H1 (cell line): ENCODE measurements around the gene CMSS1. TPM values are rescaled to one million over a fixed set of nuclear protein-coding genes. Genes with fewer than 3 reads are reported as not detected.

Experiments used
- CTCF ChIA-PET: fragments of 300-600 bp; sonication (Branson Sonifier 250); formaldehyde crosslinking; loops from one replicate; lab custom pipeline; 2021; ENCODE audit not compliant: partially characterized antibody; lab: Charles Lee
- POLR2A ChIA-PET: fragments of 300-600 bp; sonication (Branson Sonifier 250); formaldehyde crosslinking; loops from one replicate; lab custom pipeline; 2021; ENCODE audit warnings: inconsistent platforms; ENCODE audit not compliant: partially characterized antibody; lab: Charles Lee
- DNase-seq, 2 experiments: peaks; one replicate each; pipeline versions ENCODE4 v3.0.0 to v3.0.0-alpha.2; 2010 to 2022; ENCODE audit warnings: low spot score in 2 of 2, low read depth in 1 of 2, mixed read lengths in 1 of 2
- FAIRE-seq: peaks from 2 replicates; lab custom pipeline; 2011; peaks lifted over from hg19 to GRCh38; lab: Jason Lieb, UNC
- H2AFZ ChIP-seq: 2 replicates; pipeline ENCODE4 v1.8.1; 2012; ENCODE audit warnings: low read length, inconsistent platforms
- H2AK5ac ChIP-seq: 2 replicates; pipeline ENCODE4 v1.6.1; 2013; ENCODE audit warnings: low read depth, low read length
- H2BK120ac ChIP-seq: replicated peaks from 2 replicates; pipeline ENCODE3; 2013; ENCODE audit warnings: low read depth, low read length, inconsistent platforms
- H2BK12ac ChIP-seq: 2 replicates; pipeline ENCODE4 v1.6.1; 2013; ENCODE audit warnings: low read depth, low read length
- H2BK15ac ChIP-seq: 2 replicates; pipeline ENCODE4 v1.6.1; 2013; ENCODE audit warnings: low read length
- H2BK20ac ChIP-seq: 2 replicates; pipeline ENCODE4 v1.6.1; 2013; ENCODE audit warnings: low read length
- H2BK5ac ChIP-seq: 2 replicates; pipeline ENCODE4 v1.6.1; 2013; ENCODE audit warnings: low read depth, low read length
- H3K14ac ChIP-seq: 2 replicates; pipeline ENCODE4 v1.6.1; 2013; ENCODE audit warnings: inconsistent platforms; ENCODE audit not compliant: insufficient read length
- H3K18ac ChIP-seq: 2 replicates; pipeline ENCODE4 v1.6.1; 2013; ENCODE audit warnings: low read length; ENCODE audit errors: extremely low read depth
- H3K23ac ChIP-seq: 2 replicates; pipeline ENCODE4 v1.6.1; 2013; ENCODE audit warnings: inconsistent platforms; ENCODE audit not compliant: insufficient read length
- H3K23me2 ChIP-seq: 2 replicates; pipeline ENCODE4 v1.6.1; 2013; ENCODE audit warnings: low read depth, low read length
- H3K27ac ChIP-seq: 2 replicates; pipeline ENCODE4 v1.6.1; 2011; ENCODE audit warnings: low read depth, low read length, inconsistent platforms
- H3K27me3 ChIP-seq, 4 experiments: replicated peaks in 1 of 4; 1 replicate in 1 of 4; 2 replicates in 3 of 4; pipeline versions ENCODE4 v1.6.1 to v1.8.1; 2011 to 2013; ENCODE audit warnings: low read length in 3 of 4, mild to moderate bottlenecking in 3 of 4, inconsistent platforms in 2 of 4, mixed read lengths in 2 of 4, moderate library complexity in 1 of 4; ENCODE audit not compliant: control insufficient read depth in 3 of 4, insufficient read depth in 3 of 4; ENCODE audit errors: extremely low read depth in 1 of 4
- H3K36me3 ChIP-seq, 4 experiments: 2 replicates each; pipeline versions ENCODE4 v1.6.1 to v1.8.1; 2011 to 2013; ENCODE audit warnings: mild to moderate bottlenecking in 4 of 4, low read length in 3 of 4, moderate library complexity in 2 of 4, control low read depth in 1 of 4, inconsistent platforms in 1 of 4; ENCODE audit not compliant: insufficient read depth in 4 of 4, control insufficient read depth in 2 of 4
- H3K4ac ChIP-seq: replicated peaks from 2 replicates; pipeline ENCODE3; 2013; ENCODE audit warnings: low read length, low read depth, mixed read lengths, inconsistent platforms; ENCODE audit not compliant: insufficient read length
- H3K4me1 ChIP-seq, 4 experiments: replicated peaks in 1 of 4; 1 replicate in 1 of 4; 2 replicates in 3 of 4; pipeline versions ENCODE4 v1.6.1 to v1.8.1; 2011 to 2013; ENCODE audit warnings: low read length in 3 of 4, inconsistent platforms in 2 of 4, mixed read lengths in 1 of 4; ENCODE audit not compliant: insufficient read depth in 4 of 4, control insufficient read depth in 3 of 4
- H3K4me2 ChIP-seq, 2 experiments: 2 replicates each; pipeline versions ENCODE4 v1.6.1 to v1.8.1; 2011 to 2013; ENCODE audit warnings: low read depth in 2 of 2, low read length in 2 of 2, control low read depth in 1 of 2, inconsistent platforms in 1 of 2, mild to moderate bottlenecking in 1 of 2; ENCODE audit not compliant: insufficient read depth in 1 of 2
- H3K4me3 ChIP-seq, 4 experiments: fragments of 200-600, 300-600 bp in 1 of 4; sonication (generic), shearing (Covaris generic), sonication (Bioruptor Twin) in 1 of 4; 2 replicates each; pipeline versions ENCODE4 v1.5.1 to v1.8.1; 2011 to 2016; ENCODE audit warnings: low read length in 4 of 4, low read depth in 3 of 4, control low read depth in 2 of 4, inconsistent platforms in 2 of 4, mild to moderate bottlenecking in 2 of 4, mixed read lengths in 1 of 4, moderate library complexity in 1 of 4; ENCODE audit not compliant: insufficient read depth in 2 of 4; ENCODE audit errors: extremely low read depth in 1 of 4
- H3K56ac ChIP-seq: replicated peaks from 2 replicates; pipeline ENCODE3; 2013; ENCODE audit warnings: low read depth, mild to moderate bottlenecking, mixed read lengths, low read length, inconsistent platforms; ENCODE audit not compliant: insufficient read length
- H3K79me1 ChIP-seq: 2 replicates; pipeline ENCODE4 v1.6.1; 2013; ENCODE audit warnings: low read depth, low read length, control low read depth
- H3K79me2 ChIP-seq, 2 experiments: 2 replicates each; pipeline versions ENCODE4 v1.6.1 to v1.8.1; 2012 to 2013; ENCODE audit warnings: low read length in 2 of 2, mild to moderate bottlenecking in 2 of 2, inconsistent platforms in 1 of 2; ENCODE audit not compliant: insufficient read depth in 2 of 2, control insufficient read depth in 1 of 2
- H3K9ac ChIP-seq, 4 experiments: replicated peaks in 1 of 4; 1 replicate in 1 of 4; 2 replicates in 3 of 4; pipeline versions ENCODE4 v1.6.1 to v1.8.1; 2011 to 2013; ENCODE audit warnings: low read depth in 3 of 4, low read length in 3 of 4, control low read depth in 2 of 4, mild to moderate bottlenecking in 2 of 4, moderate library complexity in 2 of 4, inconsistent platforms in 1 of 4; ENCODE audit errors: extremely low read depth in 1 of 4
- H3K9me3 ChIP-seq, 2 experiments: 2 replicates each; pipeline versions ENCODE4 v1.6.1 to v1.8.1; 2012 to 2013; ENCODE audit warnings: mild to moderate bottlenecking in 2 of 2, moderate library complexity in 2 of 2, control low read depth in 1 of 2, inconsistent platforms in 1 of 2, low read depth in 1 of 2, low read length in 1 of 2, mixed read lengths in 1 of 2; ENCODE audit not compliant: insufficient read depth in 2 of 2
- H4K20me1 ChIP-seq, 2 experiments: replicated peaks in 1 of 2; 2 replicates each; pipeline versions ENCODE3 to v1.8.1; 2011 to 2013; ENCODE audit warnings: inconsistent platforms in 2 of 2, low read length in 2 of 2, mild to moderate bottlenecking in 1 of 2; ENCODE audit not compliant: insufficient read depth in 2 of 2, control insufficient read depth in 1 of 2
- H4K5ac ChIP-seq: 2 replicates; pipeline ENCODE4 v1.6.1; 2013; ENCODE audit warnings: low read length, low read depth, mixed read lengths, inconsistent platforms; ENCODE audit not compliant: insufficient read length
- H4K8ac ChIP-seq: 2 replicates; pipeline ENCODE4 v1.8.0; 2013; ENCODE audit warnings: mild to moderate bottlenecking, moderate library complexity, low read length, inconsistent platforms; ENCODE audit not compliant: insufficient read depth; ENCODE audit errors: extremely low read depth
- H4K91ac ChIP-seq: replicated peaks from 2 replicates; pipeline ENCODE3; 2013; ENCODE audit warnings: low read length, mixed read lengths, inconsistent platforms; ENCODE audit not compliant: insufficient read length
- BRCA1 ChIP-seq: IDR thresholded peaks from 2 replicates; pipeline ENCODE4 v1.6.1; 2012; ENCODE audit warnings: low read depth, low read length, improper control_type of control experiment
- CREB1 ChIP-seq: IDR thresholded peaks from 2 replicates; pipeline ENCODE4 v1.6.1; 2012; ENCODE audit warnings: inconsistent platforms
- GTF2F1 ChIP-seq: IDR thresholded peaks from 2 replicates; pipeline ENCODE4 v1.6.1; 2012; ENCODE audit warnings: low read depth, low read length, improper control_type of control experiment, borderline replicate concordance
- KDM1A ChIP-seq: fragments of 200-600, 300-600 bp; sonication (generic); IDR thresholded peaks from 2 replicates; pipeline ENCODE4 v1.7.1; 2016; ENCODE audit warnings: mild to moderate bottlenecking, low read length, borderline replicate concordance
- KDM5A ChIP-seq: fragments of 200-600 bp; IDR thresholded peaks from 2 replicates; pipeline ENCODE4 v1.7.1; 2012; ENCODE audit warnings: mild to moderate bottlenecking, low read length, inconsistent platforms, mixed read lengths
- SIN3A ChIP-seq, 2 experiments: IDR thresholded peaks in 1 of 2; conservative IDR thresholded peaks in 1 of 2; 2 replicates each; pipeline ENCODE4 v1.6.1; 2011 to 2012; ENCODE audit warnings: low read length in 2 of 2, improper control_type of control experiment in 1 of 2, low read depth in 1 of 2, mild to moderate bottlenecking in 1 of 2
- SIRT6 ChIP-seq: IDR thresholded peaks from one replicate; pipeline ENCODE4 v1.7.1; 2012; ENCODE audit warnings: low read length, inconsistent platforms
- SIX5 ChIP-seq: IDR thresholded peaks from 2 replicates; pipeline ENCODE4 v1.6.1; 2011; ENCODE audit warnings: mild to moderate bottlenecking, low read depth, low read length
- TCF12 ChIP-seq: IDR thresholded peaks from 2 replicates; pipeline ENCODE4 v1.6.1; 2011; ENCODE audit warnings: low read depth, mild to moderate bottlenecking, low read length
- TEAD4 ChIP-seq: IDR thresholded peaks from 2 replicates; pipeline ENCODE4 v1.6.1; 2012; ENCODE audit warnings: low read depth, low read length, inconsistent platforms, mixed read lengths
- WGBS, 2 experiments: shearing (Covaris generic) in 1 of 2; methylation state at CpG; one replicate each; pipeline versions ENCODE4 v1.1.6 to v1.1.7; 2013 to 2015; ENCODE audit warnings: low lambda C conversion rate in 2 of 2, mixed read lengths in 2 of 2, inconsistent platforms in 1 of 2, low coverage in 1 of 2, missing lambda C conversion rate in 1 of 2; ENCODE audit not compliant: insufficient replicate concordance in 2 of 2, insufficient coverage in 1 of 2, insufficient read length in 1 of 2; ENCODE audit errors: extremely low coverage in 1 of 2, missing lambda C conversion rate in 1 of 2; 5-methylcytosine and 5-hydroxymethylcytosine counted together
- polyA plus RNA-seq, 7 experiments: library from polyadenylated mRNA; depleted of rRNA in 3 of 7; stranded (reverse) in 5 of 7; unstranded in 2 of 7; fragments of >200 nt in 5 of 7; fragments of 200-250 nt in 2 of 7; gene quantifications; 1 replicate in 5 of 7; 2 replicates in 1 of 7; 4 replicates in 1 of 7; pipeline versions ENCODE4 v1.2.1 to v1.2.3, GENCODE V29; 2011 to 2013; ENCODE audit warnings: missing spikeins in 2 of 7, mixed read lengths in 2 of 7
- total RNA-seq: library from RNA; stranded (reverse); fragmentation: NEBNext Ultra II Directional; extraction: Animal tissue kit (Norgen Biotek cat#: 25700); gene quantifications from 2 replicates; pipeline ENCODE4 v1.2.1, GENCODE V29; 2021

The CMSS1 gene
- total and polyA plus RNA-seq, 2 of the 8 experiments (the other 6 are each of a cell fraction or from before 2014, with no cell fraction given), result 15.2 to 75.1 TPM

DNA sequence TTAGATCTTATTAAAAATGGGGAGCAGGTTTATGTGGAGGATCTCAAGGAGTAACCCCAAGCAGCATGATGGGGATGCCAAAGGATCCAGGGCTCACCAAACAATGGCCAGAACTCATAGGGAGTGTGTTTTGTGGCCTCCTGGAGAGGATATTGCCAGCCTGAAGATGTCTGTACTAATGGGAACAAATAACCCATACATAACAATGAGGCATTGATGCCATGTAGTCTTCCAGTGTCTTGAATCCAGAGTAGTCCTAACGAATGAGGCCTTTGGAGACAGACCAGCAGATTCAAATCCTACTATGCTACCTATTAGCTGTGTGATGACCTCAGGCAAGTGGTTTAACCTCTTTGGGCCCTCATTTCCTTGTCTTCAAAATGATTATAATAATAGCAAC is 45.0 kb upstream of the CMSS1 start:
- Histone ChIP-seq H3K27ac (no peak overlapping the region), H3K4me2 (no peak overlapping the region), H4K8ac (no peak overlapping the region), H3K9ac (no peak overlapping the region), H3K4me3 (no peak overlapping the region), H3K4ac (no peak overlapping the region), H3K18ac (no peak overlapping the region), H3K79me1 (no peaks in the 10 kb centered on the region), H2BK15ac (no peak overlapping the region), H3K4me1 (peaks cover 0 to 6% (median 0%) of the 10 kb centered on the region in 4 experiments; a peak in 1 of 7 replicates), H2BK12ac (no peak overlapping the region), H3K23me2 (no peaks in the 10 kb centered on the region), H3K27me3 (no peaks in the 10 kb centered on the region), H4K20me1 (no peaks in the 10 kb centered on the region), H3K56ac (no peak overlapping the region), H2BK20ac (no peak overlapping the region), H3K79me2 (no peaks in the 10 kb centered on the region), H2BK120ac (no peak overlapping the region), H4K91ac (no peak overlapping the region), H2AFZ (no peak overlapping the region), H2BK5ac (no peak overlapping the region), H3K36me3 (no peaks in the 10 kb centered on the region), H4K5ac (no peak overlapping the region), H3K23ac (no peak overlapping the region), H3K9me3 (no peaks in the 10 kb centered on the region), H3K14ac (no peak overlapping the region), H2AK5ac (no peak overlapping the region)
- 95% methylated on average over 1 of the region's 1 CpG; no CpG with 5 or more reads in 1 of the 2 experiments for WGBS, 2 experiments
- CTCF ChIA-PET, result no interaction called here
- no peak for TF ChIP-seq KDM5A
- TF ChIP-seq SIRT6, result no peak
- no peak for TF ChIP-seq BRCA1
- no peak for TF ChIP-seq TCF12
- no peak for TF ChIP-seq SIN3A (conservative IDR thresholded peaks at IDR 0.05 in 1 of 2, IDR thresholded peaks at IDR 0.05 in 1 of 2; ENCODE audit: low read depth in 1 of 2, low read length in 2 of 2)
- TF ChIP-seq SIX5, result no peak
- TF ChIP-seq GTF2F1, result no peak
- no peak for TF ChIP-seq CREB1
- TF ChIP-seq KDM1A, result no peak
- no peak for TF ChIP-seq TEAD4
- DNase-seq, result no peak
- POLR2A ChIA-PET, result no interaction called here
- no peak for FAIRE-seq
